HG02763 (cell line): ENCODE measurements around the gene OR52N2.

Experiments
- ATAC-seq: cut with Tn5 transposase; IDR thresholded peaks from one replicate; pipeline ENCODE4 v1.9.1; 2021; ENCODE audit warnings: mild to moderate bottlenecking, moderate library complexity; ENCODE audit not compliant: unreplicated experiment

OR52N2 gene

GRCh38 chr11:5808500-5809121, at the start of gene OR52N2:
Gene OR52N2, plus strand, starts transcription at chr11:5808924. Its CDS starts 11,412 bp downstream, at chr11:5820336.
- peak; percentile 91 for ATAC-seq

GRCh38 chr11:5767056-5767455, 41.7 kb upstream of the OR52N2 start:
- no peak for ATAC-seq

DNA sequence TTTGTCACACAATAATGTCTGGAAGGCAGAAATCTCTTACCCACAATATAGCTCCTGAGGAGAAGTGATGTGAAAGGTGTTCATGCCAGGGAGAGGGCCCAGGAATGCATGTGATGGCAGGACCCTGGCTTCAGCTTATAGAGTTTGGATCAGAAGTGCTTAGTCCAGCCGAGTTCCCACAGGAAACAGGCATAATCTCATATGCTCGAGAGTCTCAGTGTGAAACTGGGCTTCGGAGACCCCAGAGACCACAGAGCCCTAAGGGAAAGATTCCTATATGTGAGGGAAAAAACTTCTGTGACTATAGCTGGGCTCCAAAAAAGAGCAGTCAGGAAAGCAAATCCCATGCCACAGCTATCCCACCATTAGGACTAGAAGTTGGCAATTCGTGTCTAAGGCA, 25.5 kb upstream of the OR52N2 start, which contains the start of gene OR52N5:
TSS of gene OR52N5 (minus strand) at position 101 of the 400 bp plus-strand sequence. CDS start 4,721 bp downstream, outside the sequence.
- no peak for ATAC-seq

- ATAC-seq: no peak
Measured at GRCh38 chr11:5791165-5791564, 17.6 kb upstream of the OR52N2 start, which contains the start of gene OR52N1. Gene OR52N1, minus strand, starts transcription at chr11:5791265. Its CDS starts 2,449 bp downstream, at chr11:5788816.

GRCh38 chr11:5796541-5796940, 12.2 kb upstream of the OR52N2 start:
- ATAC-seq: no peak

DNA sequence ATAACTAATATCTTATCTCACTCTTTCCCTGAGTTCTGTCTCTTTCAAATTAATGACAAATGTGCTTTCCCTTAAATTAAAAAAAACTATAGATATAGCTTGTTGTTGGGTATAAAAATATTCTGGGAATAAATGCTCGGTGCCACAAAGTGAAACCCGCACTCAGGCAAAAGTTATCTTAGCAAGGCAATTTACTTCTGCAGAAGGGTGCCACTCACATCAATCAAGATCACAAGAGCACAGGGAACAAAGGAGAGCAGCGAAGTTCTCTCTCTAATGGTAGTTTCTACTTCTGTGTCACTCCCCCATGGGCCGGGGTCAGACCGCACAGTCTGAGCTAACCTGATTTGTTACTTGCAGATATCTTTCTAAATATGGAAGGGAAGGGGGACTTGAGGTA, 4.7 kb upstream of the OR52N2 start:
- no peak for ATAC-seq

- no peak for ATAC-seq
Measured at GRCh38 chr11:5807580-5807979, 1.1 kb upstream of the OR52N2 start.

- ATAC-seq: peak; percentile 39
Measured at GRCh38 chr11:5809122-5809519, 397 bp downstream of the OR52N2 start.

DNA sequence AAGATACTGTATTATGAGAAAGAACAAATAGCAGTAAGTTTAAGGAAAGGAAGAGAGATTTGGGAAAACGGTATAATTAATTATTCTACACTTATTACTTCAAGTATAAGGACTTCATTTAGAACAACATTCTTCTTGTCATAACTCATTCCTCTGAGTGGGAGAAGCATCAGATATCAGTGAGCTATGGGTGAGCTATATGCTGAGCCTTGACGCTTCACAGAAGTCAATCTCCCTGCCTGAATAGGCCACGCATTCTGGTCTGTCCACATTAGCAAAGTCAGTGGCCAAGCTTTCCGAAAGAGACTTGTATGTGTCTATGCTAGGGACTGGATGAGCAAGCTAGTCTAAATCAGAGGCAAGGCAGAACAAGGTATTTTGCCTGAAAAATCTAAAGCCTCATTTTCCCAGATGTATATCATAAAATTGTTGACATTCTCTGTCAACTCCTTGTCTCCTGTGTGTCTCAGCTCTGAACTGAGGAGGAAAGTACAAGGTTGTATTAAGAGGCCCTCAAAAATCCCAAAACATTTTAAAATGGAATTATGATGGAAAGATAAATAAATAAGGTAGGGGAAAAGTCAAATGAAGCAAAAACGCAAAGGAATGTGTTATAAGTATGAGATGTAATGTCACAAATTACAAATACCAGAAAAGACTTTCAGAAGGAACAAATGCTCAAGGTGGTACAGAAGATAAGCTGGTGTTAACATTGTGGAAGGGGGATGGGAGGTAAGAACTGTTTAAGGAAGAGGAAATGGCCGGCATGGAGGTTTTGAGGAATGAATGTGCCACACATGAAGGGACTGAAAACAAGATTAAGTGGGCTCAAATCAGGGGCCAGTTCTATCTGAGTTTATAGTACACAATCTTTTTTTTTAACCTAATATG, 1.4 kb downstream of the OR52N2 start:
- no peak for ATAC-seq

GRCh38 chr11:5815534-5815933, 6.8 kb downstream of the OR52N2 start:
- no peak for ATAC-seq

DNA sequence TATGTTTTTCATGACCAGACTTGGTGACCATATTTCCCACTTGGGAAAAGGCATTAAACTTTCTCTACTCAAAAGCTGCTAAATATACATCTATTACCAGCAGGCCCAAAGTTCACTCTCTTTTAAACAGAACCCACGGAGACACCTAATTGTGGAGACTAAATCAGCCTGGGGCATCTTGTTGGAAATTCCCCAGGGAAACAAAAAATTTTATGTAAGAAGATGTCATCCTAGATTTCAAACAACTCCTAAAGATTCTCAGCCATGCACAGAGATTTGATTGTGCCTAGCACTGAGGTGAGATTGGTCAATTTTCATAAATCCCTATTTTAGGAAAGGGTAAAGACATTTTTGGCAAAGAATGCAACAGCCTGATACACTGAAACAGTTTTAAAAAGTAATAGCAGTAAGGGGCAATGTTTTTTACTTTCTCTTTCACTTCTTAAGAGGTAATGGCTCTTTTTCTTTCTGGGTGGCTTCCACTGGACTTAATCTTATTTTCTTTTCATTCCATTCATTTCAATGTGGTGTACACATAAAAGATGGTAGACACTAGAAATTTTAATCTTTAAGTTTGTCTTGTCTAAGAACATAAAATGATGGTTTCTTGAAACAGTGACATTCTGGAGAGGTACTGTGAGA, 9.6 kb downstream of the OR52N2 start:
- no peak for ATAC-seq

DNA sequence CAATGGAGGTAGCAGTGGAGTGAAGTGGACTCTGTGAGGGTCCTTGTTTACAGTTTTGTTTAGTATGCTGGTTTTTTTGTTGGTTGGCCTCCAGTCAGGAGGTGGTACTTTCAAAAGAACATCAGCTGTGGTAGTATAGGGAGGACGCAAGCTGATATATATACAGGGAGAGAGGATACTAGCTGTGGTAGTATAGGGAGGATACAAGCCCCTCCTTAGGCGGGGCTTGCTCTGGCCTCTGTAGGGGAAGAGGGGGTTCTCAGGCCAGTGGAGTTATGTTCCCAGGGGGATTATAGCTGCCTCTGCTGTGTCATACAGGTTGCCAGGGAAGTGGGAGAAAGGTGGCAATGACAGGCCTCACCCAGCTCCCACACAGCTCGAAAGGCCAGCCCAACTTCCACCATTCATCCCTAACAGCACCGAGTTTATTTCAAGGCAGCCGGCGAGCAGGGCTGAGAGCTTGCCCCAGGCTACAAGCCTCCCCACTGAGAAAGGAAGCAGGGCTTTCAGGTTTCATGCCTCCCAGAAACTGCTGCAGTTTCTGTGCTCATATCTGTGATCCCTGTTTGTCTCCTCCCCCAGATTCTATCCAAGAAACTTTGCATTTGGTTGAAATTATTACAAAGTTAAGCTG, 22.6 kb downstream of the OR52N2 start:
- ATAC-seq: no peak

- no peak for ATAC-seq
Measured at GRCh38 chr11:5833446-5833845, 24.7 kb downstream of the OR52N2 start.

GRCh38 chr11:5837695-5838094, 29.0 kb downstream of the OR52N2 start:
- no peak for ATAC-seq

GRCh38 chr11:5841797-5842196, 33.1 kb downstream of the OR52N2 start, which contains the start of gene OR52E6:
Gene OR52E6, minus strand, starts transcription at chr11:5841897. Its CDS starts 0 bp downstream, at chr11:5841897.
- ATAC-seq: no peak

GRCh38 chr11:5846701-5847100, 38.0 kb downstream of the OR52N2 start:
- ATAC-seq: no peak

DNA sequence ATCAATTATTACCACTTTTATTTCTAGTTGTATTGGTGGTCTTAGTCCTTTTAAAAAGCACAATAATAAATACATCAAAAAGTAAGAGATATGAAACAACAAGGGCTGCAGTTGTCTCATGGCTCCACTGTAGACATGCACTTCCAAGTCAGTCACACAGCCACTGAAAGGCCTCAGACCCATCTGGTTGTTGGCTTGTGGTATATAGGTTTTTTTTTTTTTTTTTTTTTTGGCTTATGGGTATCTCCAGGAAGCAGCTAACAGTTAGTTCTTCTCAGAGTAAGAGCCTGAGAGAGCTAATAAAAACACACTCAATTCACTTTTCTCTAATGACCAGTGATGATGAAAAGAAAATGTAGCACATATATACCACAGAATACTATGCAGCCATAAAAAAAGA, 39.0 kb downstream of the OR52N2 start:
- no peak for ATAC-seq

GRCh38 chr11:5851002-5851401, 42.3 kb downstream of the OR52N2 start:
- no peak for ATAC-seq

DNA sequence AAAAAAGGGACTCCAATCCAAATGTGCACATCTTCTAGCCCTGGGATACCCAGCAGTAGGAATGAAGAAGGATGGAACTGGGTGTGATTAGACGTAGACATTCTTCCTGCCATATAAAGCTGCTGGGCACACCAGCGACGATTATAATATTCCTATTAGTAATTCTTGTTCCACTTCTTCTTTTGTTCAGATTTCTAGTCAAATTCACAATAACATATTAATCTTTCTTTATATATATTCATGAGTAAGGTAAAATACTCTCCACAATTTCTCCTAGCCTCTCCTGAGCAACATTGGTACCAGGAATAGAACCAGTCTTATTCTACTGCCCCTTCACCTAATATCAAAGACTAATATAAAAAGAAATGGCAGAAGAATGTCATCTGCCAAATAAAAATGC, 48.9 kb downstream of the OR52N2 start, which contains the start of gene OR52E8:
TSS of gene OR52E8 (minus strand) at position 101 of the 400 bp plus-strand sequence. CDS start at position 101, 0 bp downstream.
- ATAC-seq: no peak

GRCh38 chr11:5865826-5866225, 57.1 kb downstream of the OR52N2 start:
- no peak for ATAC-seq
